ENCODE results near the gene L1CAM. TPM values are rescaled to one million over a fixed set of nuclear protein-coding genes. Genes with fewer than 3 reads are reported as not detected.

L1CAM gene
- polyA plus RNA-seq, 3 donors = 0.55 TPM; not detected in 2

- Mint-ChIP-seq H3K9me3 (peaks cover 0 to 4% (median 0%) of the 10 kb centered on the region in 7 donors), H3K4me1 (peaks cover 53% of the 10 kb centered on the region), H3K36me3 (no peaks in the 10 kb centered on the region), H3K4me3 (no peak overlapping the region), H3K27ac (peak overlapping the region in 6 of 7 donors; percentile 30 to 88 (median 81)), H3K27me3 (ENCODE audit: low read depth in 3 of 3) (peaks cover under 1 to 45% (median 3%) of the 10 kb centered on the region in 3 donors)
- Histone ChIP-seq H4K20me1 (ENCODE audit: insufficient read depth, low read length) (peaks cover 9% of the 10 kb centered on the region), H3K27ac (ENCODE audit: low read depth in 1 of 2, low read length in 2 of 2) (peak overlapping the region in 1 of 2 donors; percentile 67), H3K9ac (ENCODE audit: insufficient read depth, low read length, poor library complexity, severe bottlenecking) (no peak overlapping the region), H3K36me3 (replicated peaks in 1 of 2; ENCODE audit: control insufficient read depth in 1 of 2, insufficient read depth in 2 of 2, low read length in 2 of 2) (no peaks in the 10 kb centered on the region), H3K4me2 (replicated peaks; ENCODE audit: extremely low read depth, low read length, poor library complexity, severe bottlenecking) (peak overlapping the region; percentile 44), H3K79me2 (ENCODE audit: insufficient read depth, low read length) (no peaks in the 10 kb centered on the region), H3K4me3 (replicated peaks in 1 of 3; ENCODE audit: low read depth in 2 of 3, low read length in 3 of 3) (peak overlapping the region in 1 of 3 experiments; percentile 42), H3K9me3 (replicated peaks in 1 of 2; ENCODE audit: control insufficient read depth in 1 of 2, insufficient read depth in 1 of 2, low read length in 2 of 2) (no peaks in the 10 kb centered on the region), H3K4me1 (ENCODE audit: control insufficient read depth in 1 of 2, insufficient read depth in 2 of 2, low read length in 2 of 2) (peaks cover 53 to 55% of the 10 kb centered on the region in 2 donors), H2AFZ (ENCODE audit: insufficient read depth, low read depth, low read length, poor library complexity, severe bottlenecking) (no peak overlapping the region), H3K27me3 (ENCODE audit: control insufficient read depth in 2 of 2, insufficient read depth in 2 of 2, low read length in 2 of 2) (peaks cover 0 to 2% of the 10 kb centered on the region in 2 donors)
- no peak for DNase-seq
- no peak for TF ChIP-seq CTCF (IDR thresholded peaks at IDR 0.05)
- 42% methylated on average over 3 of the region's 8 CpGs for WGBS (ENCODE audit: insufficient coverage)
- intact Hi-C loops (cut with micrococcal nuclease) = no loop called here
These were observed 15.8 kb upstream of the L1CAM start for GRCh38 chrX:153901753-153902140.

- Mint-ChIP-seq H3K27ac (peak overlapping the region; percentile 80 to 88 (median 81)), H3K27me3 (ENCODE audit: low read depth in 3 of 3) (peaks cover 3 to 45% (median 4%) of the 10 kb centered on the region in 3 donors), H3K4me1 (peaks cover 49% of the 10 kb centered on the region), H3K36me3 (no peaks in the 10 kb centered on the region), H3K9me3 (peaks cover 0 to 6% (median 1%) of the 10 kb centered on the region in 7 donors), H3K4me3 (peak overlapping the region; percentile 45 to 73)
- H3K4me1 ChIP-seq (ENCODE audit: control insufficient read depth in 1 of 2, insufficient read depth in 2 of 2, low read length in 2 of 2) = peaks cover 53 to 55% of the 10 kb centered on the region in 2 donors
- H3K9ac ChIP-seq (ENCODE audit: insufficient read depth, low read length, poor library complexity, severe bottlenecking) = no peak overlapping the region
- peaks cover 3% of the 10 kb centered on the region for H4K20me1 ChIP-seq (ENCODE audit: insufficient read depth, low read length)
- no peaks in the 10 kb centered on the region for H3K36me3 ChIP-seq (replicated peaks in 1 of 2; ENCODE audit: control insufficient read depth in 1 of 2, insufficient read depth in 2 of 2, low read length in 2 of 2)
- peaks cover 0 to 6% of the 10 kb centered on the region in 2 donors for H3K9me3 ChIP-seq (replicated peaks in 1 of 2; ENCODE audit: control insufficient read depth in 1 of 2, insufficient read depth in 1 of 2, low read length in 2 of 2)
- peak overlapping the region; percentile 59 to 67 for H3K27ac ChIP-seq (ENCODE audit: low read depth in 1 of 2, low read length in 2 of 2)
- intact Hi-C loops (cut with micrococcal nuclease) = no loop called here
- peaks cover 0 to 5% of the 10 kb centered on the region in 2 donors for H3K27me3 ChIP-seq (ENCODE audit: control insufficient read depth in 2 of 2, insufficient read depth in 2 of 2, low read length in 2 of 2)
- no peaks in the 10 kb centered on the region for H3K79me2 ChIP-seq (ENCODE audit: insufficient read depth, low read length)
- H3K4me2 ChIP-seq (replicated peaks; ENCODE audit: extremely low read depth, low read length, poor library complexity, severe bottlenecking) = peak overlapping the region; percentile 44
- H3K4me3 ChIP-seq (replicated peaks in 1 of 3; ENCODE audit: low read depth in 2 of 3, low read length in 3 of 3) = peak overlapping the region in 1 of 3 experiments; percentile 42
- peak; percentile 78 to 88 (median 82) for DNase-seq
- TF ChIP-seq CTCF (IDR thresholded peaks at IDR 0.05) = no peak
- 14% methylated on average over 3 of the region's 26 CpGs for WGBS (ENCODE audit: insufficient coverage)
- H2AFZ ChIP-seq (ENCODE audit: insufficient read depth, low read depth, low read length, poor library complexity, severe bottlenecking) = no peak overlapping the region
These were observed 15.1 kb upstream of the L1CAM start for GRCh38 chrX:153900831-153901752.

Measured in CD14-positive monocyte (primary cell).